ENCODE results near the gene LCN6. TPM values are rescaled to one million over a fixed set of nuclear protein-coding genes. Genes with fewer than 3 reads are reported as not detected.

The LCN6 gene
- total and polyA plus RNA-seq, 2 of the 13 experiments (the other 11 are each of a cell fraction or from before 2014, with no cell fraction given), result not detected

DNA sequence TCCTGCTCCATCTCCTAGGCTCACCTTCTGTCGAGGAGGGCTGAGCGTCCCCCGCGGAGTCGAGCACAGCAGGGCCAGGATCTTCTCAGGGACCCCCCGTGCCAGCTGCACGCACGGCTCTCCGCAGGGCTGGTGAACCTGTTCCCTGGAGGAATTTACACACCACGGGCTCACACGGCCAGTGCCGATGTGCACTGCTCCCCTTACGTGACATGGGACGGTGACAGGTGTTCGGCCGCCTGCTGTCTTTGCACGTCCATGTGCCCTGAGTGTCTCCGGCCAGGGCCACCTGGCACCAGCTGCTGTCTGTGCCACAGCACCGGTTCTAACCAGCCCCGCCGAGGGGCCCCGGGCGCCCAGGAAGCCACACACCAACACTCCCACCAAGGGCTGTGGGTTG, 52.4 kb downstream of the LCN6 start (continued):
- TF ChIP-seq ZNF687 (CRISPR knock-in tag; IDR thresholded peaks at IDR 0.05) (peak; percentile 42; the same call in 1 of the 2 replicates), GATAD2A (CRISPR knock-in tag; IDR thresholded peaks at IDR 0.05) (no peak), ZBTB38 (CRISPR knock-in tag; IDR thresholded peaks at IDR 0.05) (0 out of 2 replicates have a peak, but pooled peaks have one; percentile 51), PPARG (CRISPR knock-in tag; conservative IDR thresholded peaks at IDR 0.05) (no peak), HNRNPLL (IDR thresholded peaks at IDR 0.05; ENCODE audit: low read depth, low read length, poor library complexity, severe bottlenecking) (peak; percentile 20)
- TF ChIP-seq, protein P1, sequence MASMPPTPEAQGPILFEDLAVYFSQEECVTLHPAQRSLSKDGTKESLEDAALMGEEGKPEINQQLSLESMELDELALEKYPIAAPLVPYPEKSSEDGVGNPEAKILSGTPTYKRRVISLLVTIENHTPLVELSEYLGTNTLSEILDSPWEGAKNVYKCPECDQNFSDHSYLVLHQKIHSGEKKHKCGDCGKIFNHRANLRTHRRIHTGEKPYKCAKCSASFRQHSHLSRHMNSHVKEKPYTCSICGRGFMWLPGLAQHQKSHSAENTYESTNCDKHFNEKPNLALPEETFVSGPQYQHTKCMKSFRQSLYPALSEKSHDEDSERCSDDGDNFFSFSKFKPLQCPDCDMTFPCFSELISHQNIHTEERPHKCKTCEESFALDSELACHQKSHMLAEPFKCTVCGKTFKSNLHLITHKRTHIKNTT (CRISPR knock-in tag; IDR thresholded peaks at IDR 0.05), result no peak

- CTCF ChIA-PET (ENCODE audit: low intra/inter-chr PET ratio, low total read pairs), result no interaction called here
- intact Hi-C loops (cut with micrococcal nuclease; ENCODE audit: unreplicated experiment) (no loop called here), in situ Hi-C loops (cut with HindIII; ENCODE audit: extremely low pct_ligation_motif_present, low pct_unique_long_range_greater_than_20kb) (no loop called here)
- BruUV-seq (replicated peaks), result no TSS peak
- peak overlapping the region; percentile 36; the same call in 1 of the 2 replicates for H3K4me2 ChIP-seq (ENCODE audit: low read depth, low read length)
- H3K36me3 ChIP-seq (replicated peaks in 1 of 2; ENCODE audit: control insufficient read depth in 1 of 2, insufficient read depth in 2 of 2, low read length in 2 of 2), result no peaks in the 10 kb centered on the region
- TF ChIP-seq ZNF720 (CRISPR knock-in tag; IDR thresholded peaks at IDR 0.05), result no peak
- 0 out of 2 replicates have a peak, but pooled peaks have one; percentile 42 for TF ChIP-seq HNRNPL (IDR thresholded peaks at IDR 0.05; ENCODE audit: low read depth, low read length)
- no peak overlapping the region for H2AFZ ChIP-seq (ENCODE audit: low read length)
- H3K79me2 ChIP-seq (ENCODE audit: insufficient read depth, low read length), result no peaks in the 10 kb centered on the region
- no peaks in the 10 kb centered on the region for H4K20me1 ChIP-seq (ENCODE audit: insufficient read depth, low read length)
- WGBS (ENCODE audit: low lambda C conversion rate), result 47% methylated on average over 3 of the region's 10 CpGs
- no peaks in the 10 kb centered on the region for H3K9me3 ChIP-seq (ENCODE audit: low read length)
- no peak overlapping the region for H3K9ac ChIP-seq (ENCODE audit: insufficient read depth, low read depth, low read length)
- H3K27me3 ChIP-seq (ENCODE audit: control insufficient read depth in 1 of 2, insufficient read depth in 2 of 2, low read length in 2 of 2), result peaks cover 15 to 42% of the 10 kb centered on the region in 2 experiments; a peak in 4 of 5 replicates
- H3K4me1 ChIP-seq (ENCODE audit: insufficient read depth, low read length), result peaks cover 88% of the 10 kb centered on the region
- POLR2A ChIA-PET, result no interaction called here
- H3K4me3 ChIP-seq (replicated peaks in 1 of 3; ENCODE audit: insufficient read depth in 1 of 3, low read depth in 2 of 3, low read length in 3 of 3), result peak overlapping the region in 1 of 3 experiments; percentile 41; a peak in 1 of 6 replicates
- ATAC-seq (no peak), DNase-seq (ENCODE audit: low spot score) (no peak), FAIRE-seq (no peak)
- H3K27ac ChIP-seq (ENCODE audit: extremely low read length, insufficient read depth, low read length), result no peak overlapping the region
Observed at GRCh38 chr9:136695435-136695895, 52.9 kb downstream of the LCN6 start.
